ENCODE results near the gene MAML3.

DNA sequence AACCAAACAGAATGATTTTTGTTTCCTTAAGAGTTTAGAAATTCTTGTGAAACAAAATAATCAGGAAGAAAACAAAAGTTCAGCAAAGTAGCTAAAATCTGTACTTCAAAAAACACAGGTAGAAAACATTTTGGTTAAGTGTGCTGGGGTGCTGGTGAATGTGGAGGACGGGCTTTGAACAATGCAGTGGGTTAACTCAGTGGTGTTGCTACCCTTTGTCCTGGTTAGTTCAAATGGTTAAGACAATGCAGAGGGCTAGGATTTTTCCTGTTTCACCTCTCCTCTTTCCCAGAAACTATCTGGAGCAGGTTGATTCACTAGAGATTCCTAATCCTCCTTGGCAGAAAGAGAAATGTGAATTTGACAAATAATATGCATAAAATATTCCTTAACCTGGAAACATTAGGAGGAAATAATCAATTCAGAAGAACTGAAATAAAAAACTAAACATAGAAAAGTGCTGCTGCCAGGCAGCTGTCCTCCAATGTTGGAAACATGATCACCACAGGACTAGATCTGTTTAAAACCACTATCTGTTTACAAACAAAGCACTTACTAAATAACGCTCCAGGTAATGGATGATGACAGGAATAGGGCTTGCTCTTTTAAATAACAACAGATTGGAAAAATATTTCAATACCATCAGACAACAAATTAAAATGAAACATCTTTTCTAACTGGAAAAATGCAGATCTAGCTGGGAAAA is 148.9 kb downstream of the MAML3 start:
- TF ChIP-seq, protein P1, sequence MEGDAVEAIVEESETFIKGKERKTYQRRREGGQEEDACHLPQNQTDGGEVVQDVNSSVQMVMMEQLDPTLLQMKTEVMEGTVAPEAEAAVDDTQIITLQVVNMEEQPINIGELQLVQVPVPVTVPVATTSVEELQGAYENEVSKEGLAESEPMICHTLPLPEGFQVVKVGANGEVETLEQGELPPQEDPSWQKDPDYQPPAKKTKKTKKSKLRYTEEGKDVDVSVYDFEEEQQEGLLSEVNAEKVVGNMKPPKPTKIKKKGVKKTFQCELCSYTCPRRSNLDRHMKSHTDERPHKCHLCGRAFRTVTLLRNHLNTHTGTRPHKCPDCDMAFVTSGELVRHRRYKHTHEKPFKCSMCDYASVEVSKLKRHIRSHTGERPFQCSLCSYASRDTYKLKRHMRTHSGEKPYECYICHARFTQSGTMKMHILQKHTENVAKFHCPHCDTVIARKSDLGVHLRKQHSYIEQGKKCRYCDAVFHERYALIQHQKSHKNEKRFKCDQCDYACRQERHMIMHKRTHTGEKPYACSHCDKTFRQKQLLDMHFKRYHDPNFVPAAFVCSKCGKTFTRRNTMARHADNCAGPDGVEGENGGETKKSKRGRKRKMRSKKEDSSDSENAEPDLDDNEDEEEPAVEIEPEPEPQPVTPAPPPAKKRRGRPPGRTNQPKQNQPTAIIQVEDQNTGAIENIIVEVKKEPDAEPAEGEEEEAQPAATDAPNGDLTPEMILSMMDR (IDR thresholded peaks at IDR 0.05 in 8 of 11, conservative IDR thresholded peaks at IDR 0.05 in 3 of 11): no peak
- no peak for TF ChIP-seq POLR2A (IDR thresholded peaks at IDR 0.05)
- TF ChIP-seq POLR2AphosphoS5 (IDR thresholded peaks at IDR 0.05): no peak

Measured in spleen (tissue), 7 donors.